Adrenal gland (tissue), 12 donors: Measurements from ENCODE around the gene ERI3. TPM values are rescaled to one million over a fixed set of nuclear protein-coding genes. Genes with fewer than 3 reads are reported as not detected.

Source experiments
- DNase-seq, 7 donors: peaks; one replicate each; pipeline ENCODE4 v3.0.0-alpha.2; 2019 to 2020
- H3K27ac ChIP-seq, 5 donors: fragments of 200-600 bp; sonication (generic) in 4 of 5; 1 replicate in 3 of 5; 2 replicates in 2 of 5; pipeline versions ENCODE4 v1.5.1 to v1.8.0; 2016 to 2020; ENCODE audit warnings: mild to moderate bottlenecking in 1 of 5
- H3K27me3 ChIP-seq: fragments of 200-600 bp; 2 replicates; pipeline ENCODE4 v1.8.0; 2021
- H3K36me3 ChIP-seq, 2 donors: fragments of 200-600 bp; replicated peaks in 1 of 2; 1 replicate in 1 of 2; 2 replicates in 1 of 2; pipeline versions ENCODE4 v1.5.1 to v1.8.0; 2018 to 2022
- H3K4me1 ChIP-seq, 2 donors: fragments of 200-600 bp; replicated peaks in 1 of 2; 1 replicate in 1 of 2; 2 replicates in 1 of 2; pipeline versions ENCODE4 v1.5.1 to v1.8.0; 2018 to 2021
- H3K4me3 ChIP-seq, 4 donors: fragments of 200-600 bp; sonication (generic) in 3 of 4; one replicate each; pipeline ENCODE4 v1.5.1; 2016 to 2018
- H3K9me3 ChIP-seq, 3 donors: fragments of 200-600 bp; sonication (generic) in 1 of 3; replicated peaks in 1 of 3; 1 replicate in 2 of 3; 2 replicates in 1 of 3; pipeline versions ENCODE4 v1.5.1 to v1.8.0; 2016 to 2021
- CTCF ChIP-seq, 6 experiments: fragments of 450-650 bp in 4 of 6; fragments of 200-600 bp in 2 of 6; sonication (generic) in 1 of 6; IDR thresholded peaks; 1 replicate in 5 of 6; 2 replicates in 1 of 6; pipeline versions ENCODE4 v1.5.1 to v1.8.0; 2016 to 2021; ENCODE audit warnings: antibody characterized with exemption in 6 of 6, mild to moderate bottlenecking in 2 of 6, moderate library complexity in 1 of 6
- POLR2A ChIP-seq, 2 donors: fragments of 450-650 bp; IDR thresholded peaks; one replicate each; pipeline ENCODE4 v1.6.1; 2017; ENCODE audit warnings: antibody characterized with exemption in 2 of 2, mild to moderate bottlenecking in 2 of 2, moderate library complexity in 1 of 2
- WGBS, 4 donors: extraction: QIAGEN DNeasy Blood & Tissue Kit in 2 of 4; methylation state at CpG; one replicate each; pipeline versions ENCODE4 v1.1.5 to v1.1.7; 2013 to 2017; 5-methylcytosine and 5-hydroxymethylcytosine counted together
- intact Hi-C, 2 donors: fragments of 100-400 bp; cut with DNase I; formaldehyde crosslinking; loops; one replicate each; pipeline versions ENCODE4 v1.14.1 to v1.15.0; 2022 to 2023
- polyA plus RNA-seq, 3 donors: library from polyadenylated mRNA; stranded (reverse); fragments of 200-250 nt in 2 of 3; fragments of 350-450 nt in 1 of 3; fragmentation: Illumina TruSeq in 1 of 3; extraction: RNeasy Lipid Tissue Mini Kit (QIAGEN cat#74804) in 1 of 3; gene quantifications; one replicate each; pipeline ENCODE4 v1.2.3, GENCODE V29; 2013 to 2014
- total RNA-seq, 9 donors: library from RNA; depleted of rRNA in 4 of 9; stranded (reverse); fragments of >200 nt in 4 of 9; fragments of 120-200 nt in 1 of 9; fragmentation: NEBNext Ultra II Directional in 1 of 9; extraction: Animal tissue kit (Norgen Biotek cat#: 25700) in 1 of 9; gene quantifications; one replicate each; pipeline versions ENCODE4 v1.1.0 to v1.2.4, GENCODE V29; 2013 to 2023
- donor health status: healthy with polysubstance abuse.
- donor health status: Bipolar disorder and iron deficiency.
- donor health status: DM: yes; HTN: yes; CAD: no.
- donor health status: DM: no; HTN: no; CAD: no.
- donor health status: DM: no; HTN: no; CAD: no.
- donor health status: DM: yes; HTN: yes; CAD: no.

ERI3 gene
- total and polyA plus RNA-seq, 12 donors, result 33.8 to 68.4 (median 46.7) TPM

- Histone ChIP-seq H3K4me1 (peaks cover 0 to 3% of the 10 kb centered on the region in 2 donors), H3K27ac (peak overlapping the region in 1 of 5 donors; percentile 60), H3K36me3 (no peaks in the 10 kb centered on the region), H3K27me3 (no peaks in the 10 kb centered on the region), H3K4me3 (no peak overlapping the region), H3K9me3 (no peaks in the 10 kb centered on the region)
- DNase-seq, result no peak
- intact Hi-C loops, result no loop called here
- TF ChIP-seq POLR2A (IDR thresholded peaks at IDR 0.05) (no peak), CTCF (IDR thresholded peaks at IDR 0.05) (no peak)
- WGBS, 4 donors, result 89 to 97% (median 94%) methylated on average over 4 of the region's 4 CpGs
Observed at GRCh38 chr1:44348061-44348485, 7.0 kb downstream of the ERI3 start.

- no peaks in the 10 kb centered on the region for H3K9me3 ChIP-seq
- intact Hi-C loops, result no loop called here
- TF ChIP-seq CTCF (IDR thresholded peaks at IDR 0.05) (no peak), POLR2A (IDR thresholded peaks at IDR 0.05) (no peak)
Observed at GRCh38 chr1:44347280-44347679, 7.8 kb downstream of the ERI3 start.

GRCh38 chr1:44346878-44347277 lies 8.2 kb downstream of the ERI3 start:
- TF ChIP-seq CTCF (IDR thresholded peaks at IDR 0.05) (no peak), POLR2A (IDR thresholded peaks at IDR 0.05) (no peak)
- peaks cover 0 to 3% of the 10 kb centered on the region in 2 donors for H3K4me1 ChIP-seq
- no peaks in the 10 kb centered on the region for H3K27me3 ChIP-seq
- no peak for DNase-seq
- peak overlapping the region in 1 of 5 donors; percentile 64 for H3K27ac ChIP-seq
- H3K36me3 ChIP-seq, result peaks cover 0 to 4% of the 10 kb centered on the region in 2 donors
- H3K4me3 ChIP-seq, result no peak overlapping the region
- intact Hi-C loops, result no loop called here
- H3K9me3 ChIP-seq, result no peaks in the 10 kb centered on the region
- WGBS, 4 donors, result 87 to 95% (median 90%) methylated on average over 6 of the region's 6 CpGs

More at GRCh38 chr1:44347280-44347679, 7.8 kb downstream of the ERI3 start:
- Histone ChIP-seq H3K4me3 (no peak overlapping the region), H3K36me3 (no peaks in the 10 kb centered on the region), H3K4me1 (peaks cover 0 to 3% of the 10 kb centered on the region in 2 donors), H3K27ac (peak overlapping the region in 1 of 5 donors; percentile 60), H3K27me3 (no peaks in the 10 kb centered on the region)
- 69 to 78% (median 71%) methylated on average over 4 of the region's 4 CpGs for WGBS, 4 donors
- no peak for DNase-seq

- DNase-seq, result no peak
- Histone ChIP-seq H3K4me3 (no peak overlapping the region), H3K9me3 (no peaks in the 10 kb centered on the region), H3K27me3 (no peaks in the 10 kb centered on the region), H3K27ac (peak overlapping the region in 1 of 5 donors; percentile 10), H3K4me1 (peaks cover 0 to 3% of the 10 kb centered on the region in 2 donors), H3K36me3 (peaks cover 0 to 4% of the 10 kb centered on the region in 2 donors)
- WGBS, 4 donors, result 75 to 93% (median 84%) methylated on average over 2 of the region's 2 CpGs
- intact Hi-C loops, result no loop called here
- TF ChIP-seq CTCF (IDR thresholded peaks at IDR 0.05) (no peak), POLR2A (IDR thresholded peaks at IDR 0.05) (no peak)
Observed at GRCh38 chr1:44346184-44346583, 8.9 kb downstream of the ERI3 start.
